UCSD-AML1 (cell line): ENCODE measurements around the gene SNED1.

Experiments
- DNase-seq: peaks from one replicate; lab custom pipeline; 2025; ENCODE audit not compliant: unreplicated experiment; lab: John Stamatoyannopoulos, UW

SNED1 gene

DNA sequence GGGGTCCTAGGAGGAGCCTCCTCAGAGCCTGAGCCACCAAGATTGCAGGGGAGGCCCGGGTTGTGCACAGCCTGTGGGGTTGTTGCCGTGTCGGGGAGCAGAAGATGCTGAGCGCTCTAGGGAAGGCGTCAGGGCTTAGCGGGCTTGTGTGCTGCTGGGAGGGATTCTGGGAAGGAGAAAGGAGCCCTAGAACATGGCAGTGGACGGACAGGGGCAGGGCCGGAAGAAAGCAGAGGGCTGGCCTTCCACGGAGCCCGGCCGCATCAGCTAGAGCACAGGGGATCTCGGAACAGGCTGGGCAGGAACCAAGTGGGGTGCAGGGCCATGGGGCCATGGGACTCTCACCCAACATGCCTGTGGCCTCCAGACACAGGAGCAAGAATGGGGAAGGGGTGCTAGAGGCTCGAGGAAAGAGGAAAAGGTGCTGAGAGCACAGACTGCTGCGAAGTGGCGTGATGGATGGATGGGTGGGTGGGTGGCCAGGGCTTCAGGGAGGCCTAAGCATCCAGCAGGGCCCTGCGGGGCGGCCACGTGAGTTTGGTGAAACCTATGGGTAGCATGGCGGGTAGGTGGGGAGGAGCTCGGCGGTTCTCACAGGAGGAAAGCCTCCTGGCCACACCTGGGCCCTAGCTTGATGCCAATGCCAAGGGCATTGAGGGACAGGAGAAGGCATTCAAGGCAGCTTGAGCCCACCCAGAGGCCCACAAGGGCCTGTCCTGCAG, 67.9 kb downstream of the SNED1 start:
- DNase-seq: no peak

DNA sequence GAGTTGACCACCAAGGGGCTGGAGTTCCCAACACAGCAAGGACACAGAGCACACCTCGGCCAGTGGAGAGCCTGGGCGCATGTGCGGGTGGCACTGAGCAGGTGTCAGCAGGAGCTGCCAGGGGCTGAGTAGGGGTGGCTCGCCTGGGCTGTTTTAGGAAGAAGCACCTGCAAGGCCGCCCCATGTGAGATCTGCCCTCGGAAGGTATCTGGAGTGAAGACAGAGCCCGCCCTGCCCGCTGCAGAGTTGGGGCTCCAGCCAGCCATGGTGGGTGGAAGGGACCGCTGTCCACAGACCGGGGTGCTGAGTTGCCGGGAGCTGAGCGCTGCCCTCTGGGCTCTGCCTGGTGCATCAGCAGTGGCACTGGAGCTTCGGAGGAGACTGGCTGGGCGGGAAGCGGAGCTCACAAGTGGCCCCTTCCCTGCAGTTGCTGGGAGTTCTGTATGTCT, 68.5 kb downstream of the SNED1 start:
- no peak for DNase-seq

DNA sequence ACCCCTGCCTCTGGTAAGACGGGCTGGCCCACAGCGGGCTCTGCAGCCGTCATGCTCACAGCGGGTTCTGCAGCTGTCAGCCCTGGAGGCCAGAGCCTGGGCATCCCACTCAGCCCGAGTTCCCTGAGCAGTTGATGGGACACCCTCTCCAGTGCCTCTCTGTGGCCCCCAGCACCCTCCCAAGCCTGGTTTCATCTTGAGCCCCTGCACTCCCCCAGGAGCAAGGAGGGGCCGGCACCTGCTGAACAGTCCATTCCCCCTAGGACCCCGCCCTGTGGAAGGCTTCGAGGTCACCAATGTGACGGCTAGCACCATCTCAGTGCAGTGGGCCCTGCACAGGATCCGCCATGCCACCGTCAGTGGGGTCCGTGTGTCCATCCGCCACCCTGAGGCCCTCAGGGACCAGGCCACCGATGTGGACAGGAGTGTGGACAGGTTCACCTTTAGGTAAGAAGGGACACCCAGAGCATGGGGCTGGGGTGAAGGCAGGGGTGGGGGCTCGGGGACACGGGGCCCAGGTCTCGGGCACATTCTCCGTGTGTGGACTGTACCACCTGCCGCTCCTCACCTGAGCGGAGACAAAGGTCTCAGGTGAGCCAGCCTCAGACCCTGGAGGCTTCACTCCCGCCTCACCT, 69.2 kb downstream of the SNED1 start:
- no peak for DNase-seq

DNA sequence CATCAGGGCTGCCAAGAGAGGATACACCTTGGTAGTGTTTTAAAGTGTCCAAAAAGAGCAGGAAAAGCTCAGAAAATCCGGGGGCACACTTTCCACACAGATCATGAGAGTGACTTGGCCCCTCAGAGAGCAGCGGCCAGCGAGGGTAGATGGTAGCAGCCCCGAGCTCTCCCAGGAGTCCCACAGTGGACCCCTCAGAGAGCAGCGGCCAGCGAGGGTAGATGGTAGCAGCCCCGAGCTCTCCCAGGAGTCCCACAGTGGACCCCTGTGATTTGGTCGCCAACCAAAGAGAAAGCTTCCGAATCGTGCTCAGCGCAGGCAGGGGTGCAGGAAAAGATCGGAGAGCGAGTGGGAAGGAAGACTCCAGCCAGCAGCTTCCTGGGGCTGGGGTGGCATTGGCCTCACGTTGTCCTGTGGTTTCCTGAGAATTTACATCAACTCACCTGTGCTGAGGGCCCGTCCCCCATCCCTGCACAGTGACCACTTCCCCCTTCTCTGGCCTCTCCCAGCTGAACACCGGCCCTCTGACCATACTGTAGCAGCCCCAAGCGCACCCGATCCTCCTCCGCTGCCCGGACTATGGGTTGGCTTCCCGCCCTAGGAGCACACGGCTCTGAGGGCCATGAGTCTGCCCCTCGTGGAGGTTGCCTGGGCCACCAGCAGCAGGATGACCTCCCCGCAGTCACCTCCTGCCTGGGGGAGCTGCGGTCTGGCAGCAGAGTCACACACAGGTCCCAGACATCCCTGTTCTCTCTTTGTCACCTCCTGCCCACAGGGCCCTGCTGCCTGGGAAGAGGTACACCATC, 69.9 kb downstream of the SNED1 start:
- DNase-seq: no peak

DNA sequence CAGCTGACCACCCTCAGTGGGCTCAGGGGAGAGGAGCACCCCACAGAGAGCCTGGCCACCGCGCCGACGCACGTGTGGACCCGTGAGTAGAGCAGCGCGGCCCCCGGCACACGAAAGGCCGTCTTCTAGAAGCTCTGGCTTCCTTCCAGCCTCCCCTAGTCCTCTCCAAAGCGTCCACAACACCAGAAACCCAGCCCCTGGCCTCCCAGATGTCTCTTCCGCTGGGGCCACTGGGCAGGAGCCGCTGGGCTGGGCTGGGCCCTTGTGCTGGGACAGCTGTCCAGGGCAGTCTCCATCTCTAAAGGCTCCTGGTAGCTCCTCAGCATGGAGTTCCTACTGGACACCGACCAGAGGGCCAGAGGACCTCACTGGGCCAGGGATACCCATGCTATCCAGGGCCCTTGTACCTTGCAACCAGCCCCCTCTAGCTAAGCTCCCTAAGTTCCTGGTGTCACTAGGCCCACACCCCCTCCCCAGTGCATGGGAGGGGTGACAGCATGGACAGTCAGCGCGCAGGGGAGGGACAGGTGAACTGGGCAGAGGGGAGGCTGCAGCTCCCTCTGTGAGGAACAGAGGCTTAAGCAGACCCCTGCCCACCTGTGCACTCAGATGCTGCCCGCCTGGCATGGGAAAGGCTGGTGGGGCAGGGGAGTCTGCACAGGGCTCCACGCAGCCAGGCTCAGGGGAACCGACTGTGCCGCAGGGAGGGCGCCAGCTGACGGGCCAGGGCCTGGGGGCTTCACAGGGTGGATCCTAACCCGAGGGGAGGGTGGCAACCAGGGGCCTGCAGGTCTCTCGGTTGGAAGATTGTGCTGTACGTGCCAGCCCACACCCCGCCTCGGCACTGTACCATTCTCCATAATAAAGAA, 70.8 kb downstream of the SNED1 start:
- DNase-seq: no peak

DNA sequence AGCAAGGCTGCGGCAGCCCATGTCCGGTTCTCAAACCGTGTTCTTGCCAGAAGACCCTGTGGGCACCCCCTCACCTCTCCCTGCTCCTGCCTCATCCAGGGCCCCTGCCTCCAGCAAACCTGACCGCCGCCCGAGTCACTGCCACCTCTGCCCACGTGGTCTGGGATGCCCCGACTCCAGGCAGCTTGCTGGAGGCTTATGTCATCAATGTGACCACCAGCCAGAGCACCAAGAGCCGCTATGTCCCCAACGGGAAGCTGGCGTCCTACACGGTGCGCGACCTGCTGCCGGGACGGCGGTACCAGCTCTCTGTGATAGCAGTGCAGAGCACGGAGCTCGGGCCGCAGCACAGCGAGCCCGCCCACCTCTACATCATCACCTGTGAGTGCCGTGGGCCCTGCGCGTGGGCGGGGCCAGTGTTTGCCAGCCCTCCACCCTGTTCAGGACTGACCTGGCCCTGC, 71.4 kb downstream of the SNED1 start:
- no peak for DNase-seq

DNA sequence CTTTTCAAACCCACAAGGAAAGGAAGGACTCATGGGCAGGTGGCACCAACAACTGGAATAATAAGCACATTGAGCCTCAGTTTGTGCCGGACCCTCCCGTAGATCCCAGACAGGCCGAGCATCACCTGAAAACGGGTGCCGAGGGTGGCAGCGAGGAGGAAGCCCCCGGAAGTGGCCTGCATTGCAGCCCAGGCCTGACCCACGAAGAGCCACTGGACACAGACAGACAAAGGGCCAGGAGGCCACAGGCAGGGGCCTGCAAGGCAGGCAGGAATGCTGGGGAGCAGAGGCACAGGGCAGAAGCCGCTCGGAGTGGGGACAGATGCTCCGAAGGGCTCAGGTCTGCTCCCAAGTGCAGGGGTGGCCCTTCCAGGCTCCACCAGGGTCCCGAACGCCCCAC, 71.9 kb downstream of the SNED1 start:
- no peak for DNase-seq

DNA sequence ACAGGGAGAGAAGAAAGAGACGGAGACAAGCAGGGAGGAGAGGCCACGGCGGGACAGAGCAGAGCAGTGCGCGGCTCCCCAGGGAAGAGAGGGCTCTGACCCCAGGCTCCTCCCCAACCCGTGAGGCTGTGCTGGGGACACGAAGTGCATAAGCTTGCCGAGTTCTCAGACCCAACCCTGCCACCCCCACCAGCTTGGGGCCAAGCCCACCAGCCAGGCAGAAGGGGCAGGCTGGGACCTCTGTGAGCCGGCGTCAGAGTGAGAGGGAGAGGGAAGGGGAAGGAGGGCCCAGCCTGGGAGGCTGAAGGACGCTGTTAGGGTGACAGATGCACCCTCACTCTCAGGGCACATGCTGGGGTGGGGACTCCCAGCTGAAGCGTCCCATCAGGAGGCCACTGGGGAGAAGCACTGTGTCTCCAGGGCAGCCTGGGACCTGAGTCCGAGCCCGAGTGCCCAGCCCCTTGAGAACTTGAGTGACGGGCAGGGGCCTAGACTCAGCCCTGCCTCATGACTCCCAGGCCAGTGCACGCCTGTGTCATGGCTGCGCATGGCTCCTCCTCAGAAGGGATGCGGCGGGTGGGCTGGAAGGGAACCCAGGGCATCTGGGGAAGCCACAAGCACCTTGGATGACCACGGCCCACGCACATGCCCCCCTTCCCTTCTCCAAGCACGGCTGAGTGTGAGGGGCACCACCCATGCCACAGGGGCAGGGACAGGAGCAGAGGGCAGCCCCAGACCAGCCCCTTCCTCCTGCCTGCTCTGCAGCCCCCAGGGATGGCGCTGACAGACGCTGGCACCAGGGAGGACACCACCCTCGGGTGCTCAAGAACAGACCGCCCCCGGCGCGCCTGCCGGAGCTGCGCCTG, 72.6 kb downstream of the SNED1 start:
- DNase-seq: no peak

DNA sequence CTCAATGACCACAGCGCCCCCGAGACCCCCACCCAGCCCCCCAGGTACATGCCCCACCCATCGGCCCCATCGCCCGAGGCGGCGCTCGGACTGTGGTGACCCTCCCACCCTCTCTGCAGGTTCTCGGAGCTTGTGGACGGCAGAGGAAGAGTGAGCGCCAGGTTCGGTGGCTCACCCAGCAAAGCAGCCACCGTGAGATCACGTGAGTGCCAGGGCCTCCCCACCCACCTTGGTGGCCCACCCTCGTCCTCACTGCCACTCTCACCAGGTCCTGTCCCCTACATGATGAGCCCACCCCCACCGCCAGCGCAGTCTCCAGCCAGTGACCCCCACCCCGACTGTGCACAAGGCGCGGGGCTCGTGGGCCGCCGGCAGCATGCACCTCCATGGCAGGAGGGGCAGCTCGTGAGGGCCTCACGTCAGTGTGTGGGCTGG, 73.3 kb downstream of the SNED1 start:
- DNase-seq: no peak

DNA sequence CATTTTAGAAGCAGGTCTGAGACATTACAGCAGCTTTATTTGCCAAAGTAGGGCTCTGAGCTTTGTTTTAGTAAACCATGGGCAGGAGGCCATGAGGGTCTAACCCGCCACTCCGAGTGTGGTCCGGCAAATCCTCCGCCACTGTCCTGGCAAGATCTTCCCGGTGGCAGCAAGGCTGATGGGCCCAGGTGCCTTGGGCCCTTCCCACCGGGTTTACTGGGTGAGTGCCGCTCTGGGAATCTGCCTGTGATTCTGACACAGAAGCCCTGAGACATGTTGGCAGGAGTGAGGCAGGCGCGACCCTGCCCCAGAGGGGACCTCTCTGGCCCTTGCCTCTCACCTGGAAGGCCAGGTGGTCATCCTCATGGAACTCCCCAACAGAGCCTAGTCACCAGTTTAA, 73.7 kb downstream of the SNED1 start:
- no peak for DNase-seq

DNA sequence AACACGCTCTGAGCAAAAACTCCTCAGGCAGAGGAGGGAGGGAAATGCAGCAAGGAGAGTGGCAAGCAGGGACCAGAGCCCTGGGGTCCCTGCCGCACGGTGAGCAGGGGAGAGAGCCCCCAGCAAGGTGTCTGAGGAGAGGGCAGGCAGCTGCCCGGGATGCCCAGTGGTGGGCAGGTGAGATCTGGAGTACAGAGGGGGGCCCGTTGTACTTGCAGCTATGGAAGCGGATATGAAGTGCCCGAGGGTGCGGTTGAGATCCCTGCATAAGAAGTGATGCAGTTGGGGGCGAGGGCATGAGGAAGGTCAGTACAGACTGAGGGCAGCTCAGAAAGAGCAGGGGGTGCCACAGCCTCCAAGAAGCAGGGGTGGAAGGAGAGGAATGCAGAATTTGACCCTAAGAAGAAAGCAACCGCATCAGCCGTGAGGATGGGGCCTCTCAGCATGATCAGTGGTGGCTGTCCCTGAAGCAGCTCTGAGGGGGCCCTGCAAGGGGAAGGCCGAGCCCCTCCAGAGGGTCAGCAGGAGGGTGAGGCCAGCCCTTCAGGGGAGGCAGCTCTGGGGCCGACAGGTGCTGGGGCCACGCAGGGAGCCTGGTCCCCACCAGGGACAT, 74.2 kb downstream of the SNED1 start:
- DNase-seq: no peak

DNA sequence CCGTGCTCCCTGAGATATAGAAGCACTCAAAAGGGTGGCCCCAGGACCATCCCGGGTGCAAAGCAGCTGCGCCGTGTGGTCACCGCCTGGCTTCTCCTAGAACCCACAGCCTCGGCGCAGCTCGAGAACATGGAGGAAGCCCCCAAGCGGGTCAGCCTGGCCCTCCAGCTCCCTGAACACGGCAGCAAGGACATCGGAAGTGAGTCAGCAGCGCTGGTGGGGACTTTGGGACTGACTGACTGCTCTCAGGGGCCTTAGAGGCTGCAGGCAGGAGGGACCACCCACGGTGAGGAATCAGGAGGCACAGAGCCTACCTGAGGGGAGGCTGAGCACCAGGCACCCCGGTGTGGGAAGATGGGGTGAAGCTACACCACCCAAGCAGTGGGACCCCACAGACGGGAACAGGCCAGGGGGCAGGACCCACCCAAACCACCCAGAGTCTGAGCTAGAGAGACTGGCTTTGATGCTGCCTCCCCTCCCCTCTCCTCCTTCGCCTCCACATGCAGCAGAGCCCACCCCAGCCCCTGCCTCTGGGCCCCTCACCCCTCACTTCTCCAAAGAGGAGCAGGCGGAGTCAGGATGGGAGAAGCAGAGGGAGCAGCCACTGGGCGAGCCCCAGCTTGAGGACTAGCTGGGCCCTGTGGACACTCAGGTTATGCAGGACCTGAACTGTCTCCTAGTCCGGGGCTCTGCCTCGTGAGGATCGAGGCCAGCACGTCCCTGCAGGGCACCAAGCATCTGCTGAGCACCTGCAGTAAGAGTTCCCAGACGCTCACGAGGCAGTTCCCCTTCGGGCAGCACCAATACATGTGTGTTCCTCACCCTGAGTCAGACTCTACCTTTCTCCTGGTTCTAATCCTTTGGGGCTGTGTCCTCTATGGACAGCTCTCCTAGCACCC, 75.0 kb downstream of the SNED1 start:
- DNase-seq: no peak

DNA sequence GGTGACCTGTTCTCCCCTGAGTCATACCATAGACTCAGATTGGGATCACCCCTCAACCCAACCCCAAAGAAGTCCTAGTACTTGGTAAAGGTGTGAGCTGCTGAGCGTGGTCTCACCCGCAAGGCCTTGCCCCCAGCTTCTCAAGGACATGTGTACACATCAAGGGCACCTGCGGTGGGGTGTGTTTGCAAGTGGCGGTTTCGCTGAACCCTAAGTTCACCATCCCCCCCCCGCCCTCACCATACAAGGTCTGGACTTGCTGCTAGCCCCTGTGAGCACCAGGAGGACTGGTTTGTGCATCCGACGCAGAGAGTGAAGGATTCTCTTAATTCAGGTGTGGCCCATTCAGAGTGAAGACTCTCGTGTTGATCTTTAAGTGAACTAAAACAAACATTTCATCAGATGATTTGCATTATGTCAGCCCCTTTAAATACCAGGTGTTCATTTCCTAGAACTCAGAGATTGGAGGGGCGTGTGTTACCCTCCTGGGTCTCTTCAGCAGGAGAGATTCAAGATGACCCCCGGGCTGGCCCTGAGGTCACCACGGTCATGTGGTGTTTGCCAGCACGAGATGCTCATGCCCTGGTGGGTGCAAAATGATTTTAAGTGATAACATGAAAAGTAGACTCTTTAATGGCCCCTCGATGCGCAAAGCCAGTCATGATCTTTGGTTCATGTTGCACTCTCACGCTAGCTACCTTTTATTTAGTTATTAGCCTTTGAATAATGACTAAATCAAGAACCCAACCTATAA, 75.8 kb downstream of the SNED1 start:
- no peak for DNase-seq

DNA sequence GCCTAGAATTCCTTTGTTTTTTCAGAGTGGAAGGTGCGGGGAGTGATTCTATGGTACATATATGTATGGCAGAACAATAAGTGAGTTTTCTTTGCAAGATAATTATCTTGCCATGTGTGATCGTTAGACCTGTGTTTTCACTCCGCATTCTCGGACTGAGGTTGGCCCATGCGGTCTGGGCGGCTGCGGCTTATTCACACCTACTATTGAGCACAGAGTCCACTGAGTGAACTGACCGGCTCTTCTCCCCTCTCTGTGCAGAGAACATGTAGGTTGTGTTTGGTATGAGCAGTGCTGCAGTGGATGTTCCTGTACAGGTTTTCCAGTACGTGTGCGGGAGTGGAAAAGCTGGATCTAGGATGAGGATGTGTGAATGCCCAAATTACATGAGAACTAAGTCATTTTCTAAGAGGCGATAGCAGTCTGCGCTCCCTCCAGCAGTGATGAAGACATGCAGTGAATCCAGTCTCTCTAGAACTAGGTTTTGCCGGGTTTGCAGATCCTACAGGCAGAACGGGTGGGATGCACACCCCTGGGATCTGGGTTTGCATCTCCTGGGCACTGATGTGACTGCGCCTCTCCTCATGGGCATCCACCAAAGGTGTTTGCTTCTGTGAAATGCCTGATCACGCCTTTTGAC, 76.6 kb downstream of the SNED1 start:
- no peak for DNase-seq

DNA sequence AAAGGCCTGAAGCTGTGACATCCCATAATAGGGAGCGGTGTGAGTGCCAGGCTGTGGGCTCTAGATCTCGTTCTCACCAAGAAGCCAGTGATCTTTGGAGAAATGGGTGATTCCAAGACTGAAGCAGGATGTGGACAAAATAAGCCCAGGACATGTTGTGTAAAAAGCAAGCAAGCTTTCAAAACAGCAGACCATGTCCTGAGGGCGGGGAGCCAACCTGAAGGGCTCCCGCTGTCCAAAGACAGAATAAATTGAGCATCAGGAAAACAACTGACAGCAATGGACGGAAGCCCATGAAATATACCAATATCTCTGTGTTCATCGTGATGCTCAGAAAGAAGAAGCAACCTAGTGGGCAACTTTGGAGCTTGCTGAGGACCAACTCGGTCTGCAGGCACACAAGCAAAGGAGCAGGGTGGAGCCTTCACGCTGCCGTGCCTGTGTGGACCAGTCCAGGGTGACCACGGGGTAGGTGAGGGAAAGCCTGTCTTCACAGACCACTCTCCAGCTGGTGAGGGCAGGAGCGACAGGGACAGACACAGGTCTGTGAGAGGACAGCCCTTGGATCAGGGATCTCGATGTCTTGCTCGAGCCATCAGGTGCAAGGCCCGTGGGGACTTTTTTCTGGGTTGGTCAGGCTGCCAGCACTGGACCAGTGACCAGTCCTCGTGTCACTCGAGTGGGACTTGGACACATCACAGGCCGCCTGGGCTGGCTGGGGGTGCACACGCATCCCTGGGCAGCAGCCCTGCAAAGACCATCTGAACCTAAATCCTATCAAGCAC, 82.2 kb downstream of the SNED1 start:
- DNase-seq: no peak

DNA sequence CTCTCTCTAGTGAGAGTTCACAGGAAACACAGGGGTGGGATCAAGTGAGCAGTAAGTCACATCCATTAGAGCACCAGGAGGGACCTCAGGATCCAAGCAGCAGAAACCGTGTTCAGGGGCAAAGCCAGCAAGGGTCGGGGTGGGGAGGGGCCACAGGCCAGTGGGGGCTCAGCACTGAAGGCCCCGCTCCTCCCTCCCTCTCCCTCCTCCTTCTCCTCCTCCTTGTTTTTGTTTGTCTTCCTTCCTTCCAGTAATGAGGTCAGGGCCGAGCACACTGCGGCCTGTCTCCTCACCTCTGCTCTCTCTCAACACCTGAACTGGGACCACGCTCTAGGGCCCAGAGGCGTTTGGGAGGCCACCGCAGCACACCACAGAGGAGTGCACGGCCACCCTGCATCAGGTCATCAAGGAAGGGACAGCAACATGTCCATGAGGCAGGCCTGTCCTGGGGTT, 82.8 kb downstream of the SNED1 start:
- DNase-seq: no peak
